CD4-positive, alpha-beta T cell treated with Interleukin-17A for 4 hours (primary cell): ENCODE measurements around the gene FREM2.

Experiments
- DNase-seq: peaks from one replicate; pipeline ENCODE4 v3.0.0-alpha.2; 2020; ENCODE audit warnings: mixed read lengths

Gene FREM2

GRCh38 chr13:38687246-38688229 is 661 bp downstream of the FREM2 start:
- no peak for DNase-seq

DNA sequence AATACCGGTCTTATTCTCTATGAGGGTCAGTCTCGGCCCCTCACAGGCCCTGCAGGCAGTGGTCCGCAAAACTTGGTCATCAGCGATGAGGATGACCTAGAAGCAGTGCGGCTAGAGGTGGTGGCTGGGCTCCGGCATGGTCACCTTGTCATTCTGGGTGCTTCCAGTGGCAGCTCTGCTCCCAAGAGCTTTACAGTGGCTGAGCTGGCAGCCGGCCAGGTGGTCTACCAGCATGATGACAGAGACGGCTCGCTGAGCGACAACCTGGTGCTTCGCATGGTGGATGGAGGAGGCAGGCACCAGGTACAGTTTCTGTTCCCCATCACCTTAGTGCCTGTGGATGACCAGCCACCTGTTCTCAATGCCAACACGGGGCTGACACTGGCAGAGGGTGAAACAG is 1.8 kb downstream of the FREM2 start:
- DNase-seq: no peak

DNA sequence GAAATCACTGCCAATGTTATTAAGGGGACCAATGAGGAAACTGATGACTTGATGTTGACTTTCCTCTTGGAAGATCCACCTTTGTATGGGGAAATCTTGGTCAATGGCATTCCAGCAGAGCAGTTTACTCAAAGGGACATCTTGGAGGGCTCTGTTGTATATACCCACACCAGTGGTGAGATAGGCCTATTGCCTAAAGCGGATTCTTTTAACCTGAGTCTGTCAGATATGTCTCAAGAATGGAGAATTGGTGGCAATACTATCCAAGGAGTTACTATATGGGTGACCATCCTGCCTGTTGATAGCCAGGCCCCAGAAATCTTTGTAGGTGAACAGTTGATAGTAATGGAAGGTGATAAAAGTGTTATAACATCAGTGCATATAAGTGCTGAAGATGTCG is 3.4 kb downstream of the FREM2 start:
- no peak for DNase-seq

DNA sequence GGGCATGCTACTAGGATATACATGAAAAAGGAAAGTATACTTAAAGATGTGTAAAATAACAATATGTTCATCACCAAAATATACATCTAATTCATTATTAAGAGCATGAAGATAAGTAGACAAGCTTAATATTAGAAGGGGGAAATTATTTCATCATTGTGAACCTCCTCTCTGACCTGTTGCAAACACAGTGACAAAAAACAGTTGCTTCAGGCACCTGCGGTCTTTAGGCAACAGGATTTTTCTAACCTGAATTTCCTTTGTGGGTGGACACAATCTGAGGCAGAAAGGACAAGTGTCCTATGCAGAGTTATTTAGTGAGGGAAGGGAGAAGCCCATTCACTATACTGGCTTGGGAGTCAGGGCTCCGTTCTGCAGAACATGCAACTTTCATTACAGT is 6.3 kb downstream of the FREM2 start:
- no peak for DNase-seq

DNA sequence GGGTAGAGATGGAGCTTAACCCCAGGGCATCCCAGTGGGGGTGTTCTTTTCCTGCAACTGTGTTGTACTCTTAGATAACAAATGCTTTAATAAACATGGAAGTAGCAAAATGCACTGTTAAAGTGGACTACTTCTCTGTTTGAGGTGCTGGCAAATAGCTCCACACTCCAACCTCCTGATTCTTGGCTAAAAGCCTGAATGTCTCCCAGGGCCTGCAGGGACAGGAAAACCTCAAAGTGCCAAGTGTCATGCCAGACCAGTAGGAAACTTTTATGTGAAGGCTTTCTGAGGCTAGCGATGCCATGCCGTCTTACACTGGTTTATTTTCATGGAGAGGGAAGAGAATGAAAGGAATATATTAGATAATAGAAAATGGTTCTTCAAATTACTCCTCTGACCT is 6.8 kb downstream of the FREM2 start:
- DNase-seq: no peak

GRCh38 chr13:38697197-38697596 is 10.3 kb downstream of the FREM2 start:
- DNase-seq: no peak

GRCh38 chr13:38697628-38698333 is 10.9 kb downstream of the FREM2 start:
- no peak for DNase-seq

GRCh38 chr13:38700051-38700450 is 13.2 kb downstream of the FREM2 start:
- DNase-seq: no peak

DNA sequence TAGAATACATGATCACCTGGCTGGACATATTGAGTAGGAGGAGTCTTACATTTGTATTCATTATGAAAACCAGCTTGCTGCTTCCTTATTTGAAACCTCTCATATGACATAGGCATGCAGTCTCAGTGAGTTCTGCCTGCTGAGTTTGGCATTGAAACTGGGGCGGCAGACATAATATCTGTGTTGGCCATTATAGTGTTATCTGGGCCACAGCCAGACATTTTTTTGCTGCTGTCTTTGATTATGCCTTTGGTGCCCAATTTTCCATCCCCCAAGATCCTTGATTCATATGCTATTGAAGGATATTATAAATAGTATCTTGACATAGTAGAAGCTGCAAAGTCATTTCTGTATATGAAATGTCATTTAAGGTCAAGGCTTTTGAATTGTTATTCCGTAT is 15.8 kb downstream of the FREM2 start:
- no peak for DNase-seq

DNA sequence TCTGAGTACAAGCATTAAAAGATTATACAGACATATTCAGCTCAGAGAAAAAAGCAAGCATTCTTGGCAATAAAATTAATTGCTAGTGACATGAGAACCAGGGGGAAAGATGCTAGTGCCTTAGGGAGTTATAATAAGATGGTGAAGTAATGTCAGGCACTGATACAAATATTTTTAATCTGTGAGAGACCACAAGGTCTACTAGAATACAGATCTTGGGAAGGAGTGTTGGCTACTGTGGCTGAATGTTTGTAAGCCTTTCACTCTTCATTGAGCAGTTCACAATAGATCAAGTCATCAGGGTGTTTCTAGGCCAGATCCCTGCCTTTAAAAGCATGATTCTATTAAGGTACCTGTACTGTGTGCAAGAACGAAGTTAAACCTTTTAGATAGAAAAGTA is 16.4 kb downstream of the FREM2 start:
- no peak for DNase-seq

GRCh38 chr13:38705365-38705764 is 18.5 kb downstream of the FREM2 start:
- no peak for DNase-seq

GRCh38 chr13:38707460-38707859 is 20.6 kb downstream of the FREM2 start:
- no peak for DNase-seq

- DNase-seq: no peak
Observed at GRCh38 chr13:38713046-38713445, 26.2 kb downstream of the FREM2 start.

- no peak for DNase-seq
Observed at GRCh38 chr13:38718374-38718773, 31.5 kb downstream of the FREM2 start.

DNA sequence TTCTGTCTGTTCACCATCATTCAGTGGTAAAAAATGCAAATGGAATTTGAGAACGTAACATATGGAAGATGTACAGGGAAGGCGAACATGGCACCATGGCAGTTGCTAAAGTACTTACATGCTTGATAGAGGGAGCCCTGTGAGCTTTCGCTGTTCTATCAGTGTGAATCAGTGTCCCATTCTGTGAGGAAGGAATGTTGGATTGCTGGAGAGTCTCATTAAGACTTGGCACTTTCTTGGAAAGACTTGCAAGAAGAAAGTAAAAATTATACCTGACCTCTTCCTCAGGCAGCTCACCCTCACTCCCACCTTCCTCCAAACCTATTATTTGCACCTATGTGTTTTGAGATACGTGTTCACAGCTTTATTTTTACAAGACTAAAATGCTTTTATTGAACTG is 43.5 kb downstream of the FREM2 start:
- DNase-seq: no peak

- DNase-seq: no peak
Observed at GRCh38 chr13:38733146-38733545, 46.3 kb downstream of the FREM2 start.

- no peak for DNase-seq
Observed at GRCh38 chr13:38735665-38736440, 49.0 kb downstream of the FREM2 start.

GRCh38 chr13:38743466-38743865 is 56.6 kb downstream of the FREM2 start:
- DNase-seq: no peak

- DNase-seq: no peak
Observed at GRCh38 chr13:38752686-38753085, 65.8 kb downstream of the FREM2 start.

- DNase-seq: no peak
Observed at GRCh38 chr13:38753878-38754277, 67.0 kb downstream of the FREM2 start.

- DNase-seq: no peak
Observed at GRCh38 chr13:38755793-38756192, 68.9 kb downstream of the FREM2 start.

DNA sequence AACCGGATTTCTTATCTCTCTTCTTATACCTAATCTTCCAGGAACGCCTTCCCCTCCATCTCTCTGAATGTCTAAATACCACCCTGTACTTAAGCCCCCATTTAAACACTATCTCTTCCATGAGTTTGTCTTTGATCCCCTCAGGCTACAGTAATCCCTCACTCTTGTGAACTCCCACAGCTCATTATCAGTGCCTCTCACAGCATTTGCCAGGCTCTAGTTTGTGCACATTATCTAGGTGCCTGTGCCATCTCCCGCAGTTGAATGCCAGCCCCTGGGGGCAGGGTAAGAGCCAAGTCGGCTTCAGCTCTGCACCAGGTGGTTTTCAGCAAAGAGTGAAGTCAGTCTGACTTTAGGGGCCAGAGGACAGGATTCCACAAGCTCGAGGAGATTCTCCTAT is 71.4 kb downstream of the FREM2 start:
- no peak for DNase-seq

- no peak for DNase-seq
Observed at GRCh38 chr13:38759390-38759789, 72.5 kb downstream of the FREM2 start.
